Measurements from ENCODE around the gene LIAS. TPM values are rescaled to one million over a fixed set of nuclear protein-coding genes. Genes with fewer than 3 reads are reported as not detected.

LIAS gene
- total and polyA plus RNA-seq, 2 of the 13 experiments (the other 11 are each of a cell fraction or from before 2014, with no cell fraction given) = 16.0 to 16.6 TPM

- TF ChIP-seq TFDP1 (CRISPR knock-in tag; IDR thresholded peaks at IDR 0.05; ENCODE audit: borderline replicate concordance) (peak; percentile 74; the same call in 1 of the 2 replicates), HES4 (CRISPR knock-in tag; IDR thresholded peaks at IDR 0.05; ENCODE audit: borderline replicate concordance) (peak; percentile 70; the same call in 1 of the 2 replicates), TEAD2 (CRISPR knock-in tag; IDR thresholded peaks at IDR 0.05) (no peak), ZNF781 (CRISPR knock-in tag; IDR thresholded peaks at IDR 0.05; ENCODE audit: borderline replicate concordance, not compliant biosample characterization) (peak; percentile 14), ZNF567 (CRISPR knock-in tag; IDR thresholded peaks at IDR 0.05; ENCODE audit: borderline replicate concordance) (peak; percentile 6; the same call in 1 of the 2 replicates), CC2D1A (CRISPR knock-in tag; IDR thresholded peaks at IDR 0.05) (no peak), JARID2 (CRISPR knock-in tag; IDR thresholded peaks at IDR 0.05; ENCODE audit: insufficient replicate concordance) (no peak), ZNF225 (CRISPR knock-in tag; IDR thresholded peaks at IDR 0.05) (no peak), ZNF101 (CRISPR knock-in tag; IDR thresholded peaks at IDR 0.05; ENCODE audit: borderline replicate concordance, low read depth) (0 out of 2 replicates have a peak, but pooled peaks have one; percentile 63), CBX1 (IDR thresholded peaks at IDR 0.05; ENCODE audit: low read depth) (peak; percentile 90), ZXDC (CRISPR knock-in tag; IDR thresholded peaks at IDR 0.05) (0 out of 2 replicates have a peak, but pooled peaks have one; percentile 47), ZNF251 (CRISPR knock-in tag; IDR thresholded peaks at IDR 0.05) (no peak), ZNF382 (CRISPR knock-in tag; IDR thresholded peaks at IDR 0.05; ENCODE audit: borderline replicate concordance) (no peak), RXRA (CRISPR knock-in tag; IDR thresholded peaks at IDR 0.05) (peak; percentile 67), POLR2G (IDR thresholded peaks at IDR 0.05; ENCODE audit: low read depth, low read length) (peak; percentile 98), KAT2B (IDR thresholded peaks at IDR 0.05; ENCODE audit: borderline replicate concordance, low read depth, low read length) (0 out of 2 replicates have a peak, but pooled peaks have one; percentile 15), EEA1 (CRISPR knock-in tag; IDR thresholded peaks at IDR 0.05; ENCODE audit: borderline replicate concordance) (no peak), TARDBP (CRISPR knock-in tag; IDR thresholded peaks at IDR 0.05) (no peak; the same call in 1 of the 2 replicates), ZNF841 (CRISPR knock-in tag; IDR thresholded peaks at IDR 0.05; ENCODE audit: borderline replicate concordance) (no peak), KDM1A (CRISPR knock-in tag; IDR thresholded peaks at IDR 0.05) (no peak), ZBTB42 (CRISPR knock-in tag; IDR thresholded peaks at IDR 0.05) (peak; percentile 60; the same call in 1 of the 2 replicates)
These were observed at the start of gene LIAS, which contains the start of gene RPL9 (continued) for GRCh38 chr4:39458505-39459300.

Data from HepG2 (cell line).